Measurements from ENCODE around the gene FOXK2.
"Not testable (repeated sequence)": the region's sequence is repeated elsewhere in the genome, so short reads cannot be mapped to it uniquely, and the experiment has no call there.

Gene FOXK2

GRCh38 chr17:82536512-82537201, 17.1 kb downstream of the FOXK2 start:
- peak in 1 of 2 experiments; percentile 15 for DNase-seq

- DNase-seq, result not testable (repeated sequence)
These were observed 17.7 kb downstream of the FOXK2 start for GRCh38 chr17:82537228-82537627.

DNA sequence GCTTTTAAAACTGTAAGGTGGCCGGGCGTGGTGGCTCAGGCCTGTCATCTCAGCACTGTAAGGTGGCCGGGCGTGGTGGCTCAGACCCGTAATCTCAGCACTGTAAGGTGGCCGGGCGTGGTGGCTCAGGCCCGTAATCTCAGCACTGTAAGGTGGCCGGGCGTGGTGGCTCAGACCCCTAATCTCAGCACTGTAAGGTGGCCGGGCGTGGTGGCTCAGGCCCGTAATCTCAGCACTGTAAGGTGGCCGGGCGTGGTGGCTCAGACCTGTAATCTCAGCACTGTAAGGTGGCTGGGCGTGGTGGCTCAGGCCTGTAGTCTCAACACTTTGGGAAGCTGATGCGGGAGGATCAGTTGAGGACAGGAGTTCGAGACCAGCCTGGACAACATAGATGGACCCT, 19.5 kb downstream of the FOXK2 start:
- DNase-seq, result not testable (repeated sequence)

DNA sequence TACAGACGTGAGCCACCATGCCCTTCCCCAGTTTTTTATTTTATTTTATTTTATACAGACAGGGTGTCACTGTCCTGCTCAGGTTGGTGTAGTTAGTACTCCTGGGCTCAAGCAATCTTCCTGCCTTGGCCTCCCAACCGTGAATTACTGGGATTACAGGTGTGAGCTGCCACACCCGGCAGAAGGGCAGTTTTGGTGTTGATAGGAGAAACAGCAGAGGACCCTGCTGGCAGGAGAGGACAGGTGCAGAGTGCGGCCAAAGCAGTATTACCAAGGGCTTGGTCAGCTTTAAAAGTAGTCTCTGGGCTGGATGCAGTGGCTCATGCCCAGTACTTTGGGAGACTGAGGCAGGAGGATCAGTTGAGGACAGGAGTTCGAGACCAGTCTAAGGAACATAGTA, 22.9 kb downstream of the FOXK2 start:
- DNase-seq, result no peak

DNA sequence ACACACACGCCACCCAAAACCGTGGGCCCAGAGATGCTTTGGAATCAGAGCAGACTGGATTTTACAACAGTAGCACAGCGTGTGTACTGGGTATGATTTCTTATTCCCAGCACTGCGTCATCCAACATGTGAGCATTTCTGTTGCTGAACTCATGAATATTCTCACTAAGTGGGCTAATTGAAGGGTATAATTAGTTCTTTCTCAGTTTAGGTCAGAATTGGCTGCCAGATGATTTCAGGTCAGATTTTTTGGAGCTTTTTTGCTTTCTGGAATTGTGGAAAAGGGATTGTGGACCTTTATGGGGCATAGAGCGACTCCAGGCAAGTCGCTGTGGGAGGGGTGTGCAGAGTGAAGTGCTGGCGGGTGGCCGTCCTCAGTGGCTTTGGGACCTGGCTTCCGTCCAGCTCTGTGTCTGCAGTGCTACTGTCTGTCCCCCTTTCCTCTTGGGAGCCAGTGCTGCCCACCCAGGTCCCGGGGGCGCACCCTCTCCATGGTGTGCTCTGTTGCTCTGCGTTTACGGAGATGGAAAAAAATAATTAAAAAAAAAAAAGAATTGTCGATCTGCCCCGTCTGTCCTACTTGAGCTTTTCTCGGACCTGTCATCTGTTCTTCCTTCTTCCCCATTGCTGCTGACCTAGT, 25.0 kb downstream of the FOXK2 start:
- no peak for DNase-seq

GRCh38 chr17:82545071-82545462, 25.5 kb downstream of the FOXK2 start:
- no peak for DNase-seq

DNA sequence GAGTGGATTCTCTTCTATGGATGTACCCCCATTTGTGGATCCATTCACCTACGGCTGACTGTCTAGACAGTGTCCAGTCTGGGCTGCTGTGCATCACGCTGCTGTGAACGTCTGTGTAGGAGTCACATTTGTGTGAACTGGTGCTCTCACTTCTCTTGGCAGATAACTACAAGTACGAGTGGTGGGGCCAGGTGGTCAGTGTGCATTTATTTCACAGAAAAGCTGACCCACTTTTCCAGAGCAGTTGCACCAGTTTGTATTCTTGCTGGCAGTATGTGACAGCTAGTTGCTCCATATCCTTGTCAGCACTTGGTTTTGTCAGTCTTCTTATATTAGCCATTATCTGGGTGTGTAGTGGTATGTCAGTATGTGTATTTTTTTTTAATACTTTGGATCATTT, 28.4 kb downstream of the FOXK2 start:
- DNase-seq, result no peak

GRCh38 chr17:82548681-82549303, 29.3 kb downstream of the FOXK2 start:
- DNase-seq, result no peak

- peak in 1 of 2 experiments; percentile 60 for DNase-seq
These were observed 32.4 kb downstream of the FOXK2 start for GRCh38 chr17:82551779-82552457.

GRCh38 chr17:82552580-82552979, 33.0 kb downstream of the FOXK2 start:
- DNase-seq, result no peak

DNA sequence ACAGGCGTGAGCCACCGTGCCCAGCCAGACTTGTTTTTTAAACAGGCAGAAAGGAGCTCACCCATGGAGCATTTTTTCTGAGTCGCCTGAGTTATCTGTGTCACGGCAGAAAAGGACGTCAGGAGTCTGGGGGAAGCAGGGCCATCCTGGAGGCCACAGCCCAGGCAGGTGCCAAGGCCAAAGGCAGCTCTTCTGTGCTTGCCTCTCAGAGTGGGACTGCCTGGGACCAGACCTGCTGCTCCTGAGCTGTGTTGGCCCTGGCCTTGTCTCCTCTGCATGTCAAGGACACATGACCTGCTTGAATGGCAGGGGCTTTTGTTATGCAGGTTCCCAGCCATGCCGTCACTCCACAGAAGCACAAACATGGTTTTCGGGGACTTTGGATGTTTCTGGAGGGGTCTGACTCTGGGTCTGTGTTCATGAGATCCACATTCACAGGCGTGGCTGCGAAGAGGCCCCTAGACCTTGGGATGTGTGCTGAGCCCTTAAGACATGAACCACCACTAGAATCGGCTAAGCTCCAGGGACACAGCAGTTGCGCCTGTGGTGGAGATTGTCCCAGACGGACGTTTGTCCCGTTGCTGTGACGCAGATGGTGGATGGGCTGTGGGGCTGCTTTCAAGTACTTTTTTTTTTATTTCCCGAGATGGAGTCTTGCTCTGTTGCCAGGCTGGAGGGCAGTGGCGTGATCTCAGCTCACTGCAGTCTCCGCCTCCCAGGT, 33.8 kb downstream of the FOXK2 start:
- DNase-seq, result no peak

DNA sequence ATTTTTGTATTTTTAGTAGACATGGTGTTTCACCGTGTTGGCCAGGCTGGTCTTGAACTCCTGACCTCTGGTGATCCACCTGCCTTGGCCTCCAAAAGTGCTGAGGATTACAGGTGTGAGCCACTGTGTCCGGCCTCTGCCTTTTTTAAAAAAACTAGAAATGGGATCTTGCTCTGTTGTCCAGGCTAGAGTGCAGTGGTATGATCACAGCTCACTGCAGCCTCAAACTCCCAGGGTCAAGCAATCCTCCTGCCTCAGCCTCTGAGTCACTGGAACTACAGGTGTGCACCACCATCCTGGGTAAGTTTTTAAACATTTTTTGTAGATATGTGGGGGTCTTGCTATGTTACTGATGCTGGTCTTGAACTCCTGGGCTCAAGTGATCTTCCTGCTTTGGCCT, 38.0 kb downstream of the FOXK2 start:
- DNase-seq, result not testable (repeated sequence)

- no peak for DNase-seq
These were observed 40.2 kb downstream of the FOXK2 start for GRCh38 chr17:82559566-82560251.

DNA sequence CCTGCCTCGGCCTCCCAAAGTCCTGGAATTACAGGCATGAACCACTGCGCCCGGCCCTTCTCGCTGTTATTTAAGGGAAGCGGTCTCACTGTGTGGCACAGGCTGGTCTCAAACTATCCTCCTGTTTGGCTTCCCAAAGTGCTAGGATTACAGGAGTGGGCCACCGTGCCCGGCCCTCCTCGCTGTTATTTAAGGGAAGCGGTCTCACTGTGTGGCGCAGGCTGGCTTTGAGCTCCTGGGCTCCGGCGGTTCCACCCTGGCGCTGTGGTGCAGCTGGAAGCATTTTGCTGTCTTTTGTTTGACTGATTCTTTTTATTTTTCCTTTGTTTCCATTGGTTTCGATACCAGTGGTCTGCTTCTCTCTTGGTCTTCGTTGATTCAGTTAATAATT, 40.7 kb downstream of the FOXK2 start:
- DNase-seq, result no peak

GRCh38 chr17:82560802-82561428, 41.4 kb downstream of the FOXK2 start:
- no peak for DNase-seq

DNA sequence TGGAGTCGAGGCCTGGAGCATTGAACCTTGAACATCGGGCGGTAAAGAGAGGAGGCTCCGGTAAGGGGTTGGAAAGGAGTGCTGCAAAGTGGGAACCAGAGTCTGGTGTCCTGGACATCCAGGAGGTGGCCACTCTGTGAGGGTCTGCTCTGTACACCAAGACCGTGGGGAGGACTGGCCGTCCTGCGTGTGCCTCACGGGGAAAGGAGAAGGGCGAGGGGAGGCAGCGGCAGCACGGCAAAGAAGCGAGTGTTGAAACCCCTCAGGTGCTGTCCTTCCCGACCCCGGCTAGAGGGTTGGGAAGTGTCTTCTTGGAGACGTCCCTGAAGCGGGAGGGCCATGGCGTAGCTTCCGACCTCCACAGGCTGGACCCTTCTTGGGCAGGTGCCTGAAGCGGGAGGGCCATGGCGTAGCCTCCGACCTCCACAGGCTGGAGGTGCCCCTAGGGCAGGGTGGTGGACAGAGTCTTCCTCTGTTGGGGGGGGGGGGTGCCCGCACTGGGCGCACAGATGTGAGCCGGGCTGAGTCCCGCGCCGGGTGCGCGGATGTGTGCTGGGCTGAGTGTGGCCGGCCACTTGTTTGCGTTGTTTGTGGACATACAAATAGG, 42.0 kb downstream of the FOXK2 start:
- DNase-seq, result no peak

GRCh38 chr17:82562718-82563220, 43.2 kb downstream of the FOXK2 start:
- not testable (repeated sequence) for DNase-seq

DNA sequence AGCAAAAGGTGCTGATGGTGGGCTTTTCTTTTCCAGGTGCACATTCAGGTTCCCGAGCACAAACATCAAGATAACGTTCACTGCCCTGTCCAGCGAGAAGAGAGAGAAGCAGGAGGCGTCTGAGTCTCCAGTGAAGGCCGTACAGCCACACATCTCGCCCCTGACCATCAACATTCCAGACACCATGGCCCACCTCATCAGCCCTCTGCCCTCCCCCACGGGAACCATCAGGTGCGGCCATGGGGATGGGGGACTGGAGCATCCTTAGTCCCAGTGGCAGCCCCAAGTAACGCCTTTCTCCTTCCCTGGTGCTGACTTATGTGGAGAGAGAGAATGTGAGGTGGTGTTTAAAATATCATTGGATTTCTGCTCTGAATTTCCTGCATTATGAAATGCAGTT, 43.8 kb downstream of the FOXK2 start:
- DNase-seq, result no peak

DNA sequence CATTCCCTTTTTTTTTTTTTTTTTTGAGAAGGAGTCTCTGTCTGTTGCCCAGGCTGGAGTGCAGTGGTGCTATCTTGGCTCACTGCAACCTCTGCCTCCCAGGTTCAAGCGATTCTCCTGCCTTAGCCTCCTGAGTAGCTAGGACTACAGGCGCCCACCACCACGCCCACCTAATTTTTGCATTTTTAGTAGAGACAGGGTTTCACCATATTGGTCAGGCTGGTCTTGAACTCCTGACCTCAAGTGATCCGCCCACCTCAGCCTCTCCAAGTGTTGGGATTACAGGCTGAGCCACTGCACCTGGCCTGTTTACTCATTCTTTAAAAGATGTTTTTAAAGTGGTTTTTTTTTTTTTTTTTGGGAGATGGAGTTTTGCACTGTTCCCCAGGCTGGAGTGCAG, 44.2 kb downstream of the FOXK2 start:
- DNase-seq, result not testable (repeated sequence)

GRCh38 chr17:82564241-82564640, 44.7 kb downstream of the FOXK2 start:
- DNase-seq, result no peak

GRCh38 chr17:82565551-82565950, 46.0 kb downstream of the FOXK2 start:
- no peak for DNase-seq

Measured in NCI-H446 (cell line).